Measurements from ENCODE around the gene TCEAL9.
"Not testable (repeated sequence)": the region's sequence is repeated elsewhere in the genome, so short reads cannot be mapped to it uniquely, and the experiment has no call there.

- not testable (repeated sequence) for TF ChIP-seq EGR1 (IDR thresholded peaks at IDR 0.05; ENCODE audit: low read depth in 2 of 2); CTCF (IDR thresholded peaks at IDR 0.05; ENCODE audit: low read depth, low read length, missing input control); SP1 (IDR thresholded peaks at IDR 0.05); YY1 (IDR thresholded peaks at IDR 0.05); ZBTB33 (IDR thresholded peaks at IDR 0.05); MAX (IDR thresholded peaks at IDR 0.05)
Observed at GRCh38 chrX:103385283-103385830, 29.1 kb downstream of the TCEAL9 start.

Measured in liver (tissue), 3 donors.